Activated CD4-positive, alpha-beta T cell treated with anti-CD3 and anti-CD28 coated beads, Interleukin-2, amount 10 ng/mL, durations not matched to agents 7 days and 5 days (primary cell): ENCODE measurements around the gene C19orf18. TPM values are rescaled to one million over a fixed set of nuclear protein-coding genes. Genes with fewer than 3 reads are reported as not detected.
"Not testable (repeated sequence)": the region's sequence is repeated elsewhere in the genome, so short reads cannot be mapped to it uniquely, and the experiment has no call there.

Source experiments
- CTCF ChIA-PET: fragments of 350-600 bp; sonication (Branson Sonifier 250); formaldehyde crosslinking; loops from one replicate; lab custom pipeline; 2021; ENCODE audit warnings: antibody characterized with exemption; lab: Charles Lee
- POLR2A ChIA-PET: fragments of 350-600 bp; sonication (Branson Sonifier 250); formaldehyde crosslinking; loops from one replicate; lab custom pipeline; 2021; ENCODE audit warnings: antibody characterized with exemption; lab: Charles Lee
- DNase-seq: peaks from one replicate; pipeline ENCODE4 v3.0.0-alpha.2; 2020
- H3K27ac Mint-ChIP-seq: one replicate; pipeline ENCODE4 v1.8.0; 2021; ENCODE audit warnings: mild to moderate bottlenecking, moderate library complexity, mixed read lengths
- H3K27me3 Mint-ChIP-seq: one replicate; pipeline ENCODE4 v1.8.0; 2021; ENCODE audit warnings: mixed read lengths
- H3K36me3 Mint-ChIP-seq: one replicate; pipeline ENCODE4 v1.8.0; 2021; ENCODE audit warnings: low read depth, mixed read lengths
- H3K4me1 Mint-ChIP-seq: one replicate; pipeline ENCODE4 v1.8.0; 2021; ENCODE audit warnings: mixed read lengths
- H3K4me3 Mint-ChIP-seq: one replicate; pipeline ENCODE4 v1.8.0; 2021; ENCODE audit warnings: mild to moderate bottlenecking, moderate library complexity, mixed read lengths
- H3K9me3 Mint-ChIP-seq: one replicate; pipeline ENCODE4 v1.8.0; 2021; ENCODE audit warnings: mixed read lengths
- total RNA-seq, 2 experiments: library from RNA; stranded (reverse); gene quantifications; one replicate each; pipeline ENCODE4 v1.2.3, GENCODE V29; 2021

The C19orf18 gene
- total RNA-seq, 2 experiments from 2014 or later, result 0.37 to 0.82 TPM

DNA sequence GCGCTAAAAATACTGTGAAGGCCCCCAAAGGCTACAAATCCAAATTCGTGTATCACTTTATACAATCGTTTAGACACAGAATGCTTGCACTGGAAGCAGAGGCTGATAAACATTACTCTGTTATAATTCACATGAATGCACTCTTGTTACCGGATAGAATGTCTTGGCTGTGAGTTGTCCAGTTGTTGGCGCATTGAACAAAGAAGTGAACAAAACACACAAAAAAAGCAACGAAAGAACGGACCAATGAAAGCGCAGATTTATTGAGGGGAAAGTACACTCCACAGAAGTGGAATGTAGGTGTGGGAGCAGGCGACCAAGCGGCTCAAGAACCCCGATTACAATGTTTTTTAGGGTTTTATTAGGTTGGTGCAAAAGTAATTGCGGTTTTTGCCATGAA, 38.6 kb downstream of the C19orf18 start:
- Mint-ChIP-seq H3K9me3 (peaks cover 52% of the 10 kb centered on the region), H3K27ac (peak overlapping the region; percentile 93), H3K4me1 (peaks cover 13% of the 10 kb centered on the region), H3K36me3 (peaks cover 66% of the 10 kb centered on the region), H3K27me3 (no peaks in the 10 kb centered on the region), H3K4me3 (peak overlapping the region; percentile 84)
- ChIA-PET POLR2A (no interaction called here), CTCF (no interaction called here)
- DNase-seq, result no peak

DNA sequence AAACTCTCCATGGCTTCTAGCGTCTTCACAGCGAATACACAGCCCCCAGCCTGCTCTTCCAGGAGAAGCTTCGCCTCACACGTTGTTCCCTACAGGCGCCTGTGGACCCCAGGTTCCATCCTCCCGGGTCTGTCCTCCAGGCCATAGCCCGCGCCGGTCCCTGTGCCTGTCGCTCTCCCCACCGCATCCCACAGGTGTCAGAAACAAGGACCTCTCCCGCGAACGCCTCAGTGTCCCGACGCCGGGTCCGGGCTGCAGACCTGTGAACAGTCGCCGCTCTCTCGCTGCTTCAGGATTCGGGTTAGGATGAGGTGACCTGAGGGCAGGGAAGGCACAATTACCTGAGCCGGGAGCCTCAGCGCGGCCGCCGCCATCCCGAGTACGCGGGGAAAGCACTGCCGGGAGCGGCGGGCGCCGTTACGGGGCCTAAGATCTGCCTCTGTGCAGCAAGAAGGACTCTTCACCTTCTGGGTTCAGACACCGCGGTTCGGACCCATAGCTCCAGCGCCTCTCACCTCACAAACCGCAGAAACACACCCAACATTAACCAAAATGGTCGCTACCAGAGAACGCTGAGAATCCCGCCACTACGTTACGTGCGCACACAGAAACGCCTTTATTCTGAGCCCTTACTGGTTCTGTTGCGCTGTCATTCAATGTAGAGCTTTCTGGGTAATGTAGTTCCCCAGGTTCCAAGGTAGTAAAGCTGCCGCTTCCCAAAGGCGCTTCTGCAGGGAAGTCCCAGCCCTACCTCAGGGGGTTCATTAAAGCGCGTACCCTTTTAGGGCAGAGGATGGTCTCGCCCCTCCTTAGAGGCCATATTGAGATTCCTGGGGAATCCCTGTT, 39.3 kb downstream of the C19orf18 start, which contains the start of gene ZNF418:
ZNF418 (minus strand) TSS at position 583 of the 846 bp plus-strand sequence. CDS start 1,580 bp downstream, outside the sequence.
- POLR2A ChIA-PET, result no interaction called here
- Mint-ChIP-seq H3K27ac (peak within 1 kb of the TSS; percentile 93), H3K4me1 (peaks cover 13% of the 10 kb centered on the region), H3K9me3 (peaks cover 51% of the 10 kb centered on the region), H3K27me3 (no peaks in the 10 kb centered on the region), H3K36me3 (peaks cover 67% of the 10 kb centered on the region), H3K4me3 (peak within 1 kb of the TSS; percentile 84)
- CTCF ChIA-PET, result no interaction called here
- DNase-seq, result peak; percentile 68

DNA sequence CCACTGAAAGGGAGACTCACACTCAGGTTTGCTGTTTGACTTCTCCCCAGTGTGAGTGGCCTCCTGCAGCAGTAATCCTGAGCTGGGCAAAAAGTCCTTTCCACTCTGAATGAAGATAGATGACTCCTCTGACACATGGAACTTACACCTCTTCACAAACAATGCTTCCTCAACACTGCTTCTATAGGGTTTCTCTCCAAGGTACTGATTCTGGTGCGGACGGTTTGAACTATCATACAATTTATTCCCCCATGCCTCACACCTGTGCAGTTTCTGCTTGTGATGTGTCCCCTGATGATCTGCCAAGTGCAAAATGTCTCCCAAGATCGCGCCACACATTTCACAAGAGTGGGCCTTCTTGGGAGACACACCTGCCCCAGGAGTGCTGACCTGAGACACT, 46.7 kb downstream of the C19orf18 start:
- Mint-ChIP-seq H3K27me3 (no peaks in the 10 kb centered on the region), H3K9me3 (peaks cover 58% of the 10 kb centered on the region), H3K27ac (no peak overlapping the region), H3K4me3 (no peak overlapping the region), H3K36me3 (peaks cover 37% of the 10 kb centered on the region), H3K4me1 (no peaks in the 10 kb centered on the region)
- ChIA-PET CTCF (no interaction called here), POLR2A (no interaction called here)
- DNase-seq, result no peak

DNA sequence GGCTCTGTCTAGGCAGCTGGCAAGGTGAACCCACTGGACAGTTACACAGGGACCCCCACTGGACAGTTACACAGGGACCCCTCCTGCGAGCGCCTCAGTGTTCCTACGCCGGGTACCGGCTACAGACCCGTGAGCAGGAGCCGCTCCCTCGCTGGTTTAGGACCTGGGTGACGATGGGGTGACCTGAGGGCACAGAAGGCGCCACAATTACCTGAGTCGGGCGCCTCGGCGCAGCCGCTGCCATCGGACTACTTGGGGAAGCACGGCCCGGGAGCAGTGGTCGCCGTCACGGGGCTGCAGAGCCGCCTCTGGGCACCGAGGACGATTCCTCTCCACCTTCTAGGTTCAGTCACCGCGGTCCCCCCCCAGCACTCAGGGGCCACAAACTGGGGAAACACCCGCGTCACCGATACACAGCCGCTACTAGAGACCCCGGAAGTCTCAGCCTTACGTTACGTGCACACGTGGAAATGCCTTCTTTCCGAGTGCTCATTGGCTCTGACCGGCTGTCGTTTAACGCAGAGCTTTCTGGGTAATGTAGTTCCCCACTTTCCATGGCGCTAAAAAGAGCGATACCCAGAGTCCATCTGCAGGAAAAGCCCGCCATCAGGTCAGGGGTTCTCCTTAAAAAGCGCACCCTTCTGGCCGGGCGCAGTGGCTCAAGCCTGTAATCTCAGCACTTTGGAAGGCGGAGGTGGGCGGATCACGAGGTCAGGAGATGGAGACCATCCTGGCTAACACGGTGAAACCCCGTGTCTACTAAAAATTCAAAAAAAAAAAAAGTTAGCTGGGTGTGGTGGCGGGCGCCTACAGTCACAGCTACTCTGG, 58.0 kb downstream of the C19orf18 start, which contains the start of gene ZNF417:
ZNF417 (minus strand) TSS at position 425 of the 828 bp plus-strand sequence; CDS start at position 244, 181 bp downstream.
- H3K36me3 Mint-ChIP-seq, result peaks cover 65% of the 10 kb centered on the region
- POLR2A ChIA-PET, H3K27me3 Mint-ChIP-seq: not testable (repeated sequence)
- DNase-seq, result peak; percentile 90
- peaks cover 39% of the 10 kb centered on the region for H3K9me3 Mint-ChIP-seq
- H3K27ac Mint-ChIP-seq, result peak within 1 kb of the TSS; percentile 98
- CTCF ChIA-PET, result interaction anchor here (0.6 to 1.5 kb wide), 8 partner anchors 9 to 566 kb away, joined by 3 to 5 read pairs (median 3); no protein-coding TSS in a partner anchor
- peak within 1 kb of the TSS; percentile 85 for H3K4me3 Mint-ChIP-seq
- peaks cover 34% of the 10 kb centered on the region for H3K4me1 Mint-ChIP-seq

DNA sequence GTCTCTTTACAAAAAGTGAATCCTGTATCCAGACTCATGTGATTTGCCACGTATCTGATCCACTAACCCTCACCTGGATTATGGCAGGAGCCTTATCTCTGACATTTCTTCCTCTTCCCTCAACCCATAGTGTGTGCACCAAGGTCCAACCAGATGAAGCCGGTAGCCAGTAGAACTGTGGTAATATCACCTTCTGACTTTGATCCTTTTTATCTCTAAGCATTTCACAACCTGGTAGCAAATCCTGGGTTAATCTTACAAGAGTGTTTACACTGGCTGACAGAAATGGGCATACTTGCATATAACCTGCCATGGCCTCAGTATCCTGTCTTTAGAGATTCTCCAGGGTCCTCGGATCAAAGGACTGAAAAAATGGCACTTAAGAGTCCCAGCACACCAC, 59.8 kb downstream of the C19orf18 start:
- no peak for DNase-seq
- Mint-ChIP-seq H3K9me3 (peaks cover 41% of the 10 kb centered on the region), H3K4me3 (peak overlapping the region; percentile 85), H3K36me3 (peaks cover 76% of the 10 kb centered on the region), H3K27me3 (no peaks in the 10 kb centered on the region), H3K4me1 (peaks cover 34% of the 10 kb centered on the region), H3K27ac (peak overlapping the region; percentile 54)
- CTCF ChIA-PET, result interaction anchor here (0.6 to 0.8 kb wide), 2 partner anchors 29 to 30 kb away, joined by 3 to 5 read pairs; no protein-coding TSS in a partner anchor
- POLR2A ChIA-PET, result interaction anchor here (0.6 kb wide), 1 partner anchor 17 kb away, joined by 4 read pairs; no protein-coding TSS in a partner anchor

Other genes starting within 250 kb of the C19orf18 start
- gene ZNF671, start 246.9 kb downstream of the C19orf18 start, total RNA-seq, result 10 to 100 TPM; 13.9 to 14.4 TPM
- gene ZNF776, start 227.7 kb downstream of the C19orf18 start, total RNA-seq, result 10 to 100 TPM; 16.1 to 21.4 TPM
- gene ZNF586, start 204.9 kb downstream of the C19orf18 start, total RNA-seq, result 10 to 100 TPM; 26.8 to 28.4 TPM
- gene ZNF552, start 159.6 kb downstream of the C19orf18 start, total RNA-seq, result 10 to 100 TPM in 1 of 2 experiments, 1 to 10 TPM in 1; 8.7 to 10.0 TPM
- 10 to 100 TPM; 16.2 to 18.4 TPM for gene ZNF587B, start 144.2 kb downstream of the C19orf18 start, total RNA-seq
- gene ZNF587, start 124.7 kb downstream of the C19orf18 start, total RNA-seq, result 10 to 100 TPM; 35.3 to 35.6 TPM
- gene ZNF814, start 85.5 kb downstream of the C19orf18 start, total RNA-seq, result 10 to 100 TPM; 20.9 to 22.2 TPM
- gene ZNF417, start 57.9 kb downstream of the C19orf18 start, total RNA-seq, result 10 to 100 TPM; 30.3 to 30.7 TPM
- 1 to 10 TPM; 7.2 to 7.9 TPM for gene ZNF418, start 39.1 kb downstream of the C19orf18 start, total RNA-seq
- 1 to 10 TPM; 9.1 to 9.3 TPM for gene ZNF256, start 26.8 kb downstream of the C19orf18 start, total RNA-seq
- gene ZNF606, start 28.3 kb upstream of the C19orf18 start, total RNA-seq, result 10 to 100 TPM; 11.1 to 15.3 TPM
- not detected for gene ZSCAN1, start 59.5 kb upstream of the C19orf18 start, total RNA-seq
- gene ZNF135, start 84.7 kb upstream of the C19orf18 start, total RNA-seq, result 1 to 10 TPM in 1 of 2 experiments, under 1 TPM in 1; 0.77 to 1.1 TPM
- gene ZSCAN18, start 123.7 kb upstream of the C19orf18 start, total RNA-seq, result 10 to 100 TPM; 19.0 to 20.6 TPM
- gene ZNF329, start 176.3 kb upstream of the C19orf18 start, total RNA-seq, result 1 to 10 TPM; 5.2 to 5.5 TPM
- 10 to 100 TPM; 22.4 to 23.7 TPM for gene ZNF274, start 208.5 kb upstream of the C19orf18 start, total RNA-seq